Kidney (tissue), 14 donors: ENCODE data around the gene ACTN1. TPM values are rescaled to one million over a fixed set of nuclear protein-coding genes. Genes with fewer than 3 reads are reported as not detected.

ENCODE experiments used
- DNase-seq, 5 donors: peaks; one replicate each; pipeline ENCODE4 v3.0.0-alpha.2; 2013 to 2020
- FAIRE-seq: peaks from 2 replicates; lab custom pipeline; 2012; peaks lifted over from hg19 to GRCh38; lab: Jason Lieb, UNC
- H3K27ac ChIP-seq, 2 donors: one replicate each; pipeline ENCODE4 v1.7.0; 2013; ENCODE audit warnings: low read depth in 2 of 2, low read length in 2 of 2, inconsistent platforms in 1 of 2
- H3K27me3 ChIP-seq: one replicate; pipeline ENCODE4 v1.7.1; 2013; ENCODE audit warnings: low read length, inconsistent platforms; ENCODE audit not compliant: control insufficient read depth, insufficient read depth
- H3K36me3 ChIP-seq, 3 donors: one replicate each; pipeline versions ENCODE4 v1.7.0 to v1.7.1; 2013; ENCODE audit warnings: low read length in 3 of 3, control low read depth in 1 of 3, inconsistent platforms in 1 of 3; ENCODE audit not compliant: insufficient read depth in 3 of 3, control insufficient read depth in 2 of 3
- H3K4me1 ChIP-seq, 3 donors: one replicate each; pipeline versions ENCODE4 v1.7.0 to v1.7.1; 2013; ENCODE audit warnings: low read length in 3 of 3, inconsistent platforms in 1 of 3, low read depth in 1 of 3; ENCODE audit not compliant: control insufficient read depth in 2 of 3, insufficient read depth in 2 of 3
- H3K4me3 ChIP-seq, 3 donors: one replicate each; pipeline versions ENCODE4 v1.7.0 to v1.8.1; 2013; ENCODE audit warnings: low read length in 3 of 3, control low read depth in 1 of 3, inconsistent platforms in 1 of 3
- H3K9ac ChIP-seq, 3 donors: one replicate each; pipeline versions ENCODE4 v1.7.0 to v1.7.1; 2013; ENCODE audit warnings: low read length in 3 of 3, control low read depth in 1 of 3, inconsistent platforms in 1 of 3
- H3K9me3 ChIP-seq, 3 donors: one replicate each; pipeline versions ENCODE4 v1.7.0 to v1.7.1; 2013; ENCODE audit warnings: low read length in 3 of 3, control low read depth in 1 of 3, inconsistent platforms in 1 of 3; ENCODE audit not compliant: control insufficient read depth in 2 of 3, insufficient read depth in 1 of 3
- CTCF ChIP-seq: IDR thresholded peaks from 3 replicates; pipeline ENCODE4 v1.5.1; 2012; ENCODE audit warnings: mild to moderate bottlenecking, moderate library complexity, borderline replicate concordance; ENCODE audit not compliant: insufficient read depth; ENCODE audit errors: extremely low read depth
- intact Hi-C: fragments of 100-400 bp; cut with DNase I; formaldehyde crosslinking; loops from one replicate; pipeline ENCODE4 v1.11.1; 2022
- polyA plus RNA-seq: library from polyadenylated mRNA; stranded (reverse); fragments of 350-450 nt; fragmentation: Illumina TruSeq; extraction: RNeasy Lipid Tissue Mini Kit (QIAGEN cat#74804); gene quantifications from one replicate; pipeline ENCODE4 v1.2.3, GENCODE V29; 2014; ENCODE audit warnings: low read depth, low replicate concordance; ENCODE audit not compliant: insufficient read depth
- total RNA-seq: library from RNA; stranded (reverse); fragmentation: NEBNext Ultra II Directional; extraction: Animal tissue kit (Norgen Biotek cat#: 25700); gene quantifications from one replicate; pipeline ENCODE4 v1.2.1, GENCODE V29; 2021
- donor health status: control.
- donor health status: control.
- donor health status: control.
- donor health status: control.
- donor health status: control.
- donor health status: DM: yes; HTN: yes; CAD: no.
- donor health status: Normal renal cell carcinoma (clear cell type).

ACTN1 gene
- total and polyA plus RNA-seq, 2 donors from 2014 or later: 20.1 to 184 TPM

- Histone ChIP-seq H3K36me3 (peaks cover 0 to 5% (median 0%) of the 10 kb centered on the region in 3 donors), H3K27ac (no peak overlapping the region), H3K4me3 (no peak overlapping the region), H3K9me3 (no peaks in the 10 kb centered on the region), H3K4me1 (peaks cover 0 to 5% (median 0%) of the 10 kb centered on the region in 3 donors), H3K27me3 (no peaks in the 10 kb centered on the region), H3K9ac (no peak overlapping the region)
- no peak for TF ChIP-seq CTCF
- no peak for DNase-seq
- FAIRE-seq: no peak
- intact Hi-C loops: no loop called here
Measured at GRCh38 chr14:68918612-68919011, 60.5 kb downstream of the ACTN1 start.

GRCh38 chr14:68916358-68916941 is 62.7 kb downstream of the ACTN1 start:
- Histone ChIP-seq H3K4me3 (no peak overlapping the region), H3K4me1 (peaks cover 0 to 2% (median 0%) of the 10 kb centered on the region in 3 donors), H3K36me3 (peaks cover 0 to 5% (median 0%) of the 10 kb centered on the region in 3 donors), H3K9ac (no peak overlapping the region), H3K27me3 (no peaks in the 10 kb centered on the region), H3K9me3 (no peaks in the 10 kb centered on the region), H3K27ac (no peak overlapping the region)
- TF ChIP-seq CTCF: no peak
- no peak for FAIRE-seq
- intact Hi-C loops: no loop called here
- DNase-seq: peak in 2 of 5 donors; percentile 57 to 75

GRCh38 chr14:68913516-68913915 is 65.6 kb downstream of the ACTN1 start:
- Histone ChIP-seq H3K9ac (no peak overlapping the region), H3K27ac (no peak overlapping the region), H3K9me3 (no peaks in the 10 kb centered on the region), H3K36me3 (peaks cover 0 to 4% (median 3%) of the 10 kb centered on the region in 3 donors), H3K4me3 (no peak overlapping the region), H3K4me1 (no peaks in the 10 kb centered on the region), H3K27me3 (no peaks in the 10 kb centered on the region)
- no peak for TF ChIP-seq CTCF
- DNase-seq: no peak
- FAIRE-seq: no peak
- intact Hi-C loops: no loop called here
